Inflammatory macrophage treated with lipopolysaccharide for 4 hours (primary cell): ENCODE measurements around the gene ZNF358.

Experiments
- DNase-seq: peaks from one replicate; pipeline ENCODE4 v3.0.0-alpha.2; 2020

The ZNF358 gene

GRCh38 chr19:7492142-7492541 is 23.8 kb upstream of the ZNF358 start:
- DNase-seq: peak; percentile 99

- no peak for DNase-seq
These were observed 23.3 kb upstream of the ZNF358 start for GRCh38 chr19:7492558-7492957.

- no peak for DNase-seq
These were observed 21.3 kb upstream of the ZNF358 start for GRCh38 chr19:7494416-7495098.

- peak; percentile 45 for DNase-seq
These were observed 18.6 kb upstream of the ZNF358 start for GRCh38 chr19:7497292-7497691.

GRCh38 chr19:7500811-7501450 is 15.0 kb upstream of the ZNF358 start:
- DNase-seq: peak; percentile 22

- no peak for DNase-seq
These were observed 13.4 kb upstream of the ZNF358 start for GRCh38 chr19:7502552-7502951.

- no peak for DNase-seq
These were observed 11.2 kb upstream of the ZNF358 start for GRCh38 chr19:7504684-7505083.

GRCh38 chr19:7505288-7505681 is 10.6 kb upstream of the ZNF358 start:
- DNase-seq: no peak

- no peak for DNase-seq
These were observed 10.1 kb upstream of the ZNF358 start for GRCh38 chr19:7505682-7506384.

GRCh38 chr19:7506385-7507328 is 9.2 kb upstream of the ZNF358 start:
- DNase-seq: peak; percentile 92

GRCh38 chr19:7507884-7508283 is 8.0 kb upstream of the ZNF358 start:
- peak; percentile 89 for DNase-seq

- no peak for DNase-seq
These were observed 6.3 kb upstream of the ZNF358 start for GRCh38 chr19:7509625-7510024.

- DNase-seq: no peak
These were observed 3.5 kb upstream of the ZNF358 start for GRCh38 chr19:7512400-7512851.

- DNase-seq: no peak
These were observed 1.9 kb upstream of the ZNF358 start for GRCh38 chr19:7513809-7514642.

GRCh38 chr19:7515110-7515644 is 726 bp upstream of the ZNF358 start:
- DNase-seq: no peak

GRCh38 chr19:7516333-7516732 is 430 bp downstream of the ZNF358 start:
- no peak for DNase-seq

- DNase-seq: no peak
These were observed 975 bp downstream of the ZNF358 start for GRCh38 chr19:7516878-7517277.

- DNase-seq: no peak
These were observed 3.6 kb downstream of the ZNF358 start for GRCh38 chr19:7519361-7520130.

- DNase-seq: no peak
These were observed 4.5 kb downstream of the ZNF358 start for GRCh38 chr19:7520131-7521051.
